GM23248 (cell line): ENCODE data around the gene PAPOLG. TPM values are rescaled to one million over a fixed set of nuclear protein-coding genes. Genes with fewer than 3 reads are reported as not detected.

Experiments
- DNase-seq: peaks from one replicate; pipeline ENCODE4 v3.0.0-alpha.2; 2015
- H2AFZ ChIP-seq: fragments of 200-600 bp; sonication (generic); 2 replicates; pipeline ENCODE4 v1.6.1; 2016; ENCODE audit warnings: antibody characterized with exemption
- H3F3A ChIP-seq: fragments of 200-600 bp; sonication (generic); 2 replicates; pipeline ENCODE4 v1.6.1; 2016; ENCODE audit warnings: mild to moderate bottlenecking, antibody characterized with exemption, mixed run types; ENCODE audit not compliant: insufficient read depth
- H3K27ac ChIP-seq: fragments of 200-600 bp; sonication (generic); 2 replicates; pipeline ENCODE4 v1.5.1; 2016; ENCODE audit warnings: mild to moderate bottlenecking
- H3K27me3 ChIP-seq: fragments of 200-600 bp; sonication (generic); replicated peaks from 2 replicates; pipeline ENCODE4 v1.6.1; 2016; ENCODE audit warnings: mild to moderate bottlenecking; ENCODE audit not compliant: insufficient read depth
- H3K36me3 ChIP-seq: fragments of 200-600 bp; sonication (generic); 2 replicates; pipeline ENCODE4 v1.6.1; 2016; ENCODE audit warnings: low read depth, mild to moderate bottlenecking
- H3K4me1 ChIP-seq: fragments of 200-600 bp; sonication (generic); 2 replicates; pipeline ENCODE4 v1.6.1; 2016; ENCODE audit warnings: mild to moderate bottlenecking; ENCODE audit not compliant: insufficient read depth
- H3K4me2 ChIP-seq: fragments of 200-600 bp; sonication (generic); one replicate; pipeline ENCODE4 v1.6.1; 2016; ENCODE audit warnings: mild to moderate bottlenecking; ENCODE audit not compliant: unreplicated experiment
- H3K4me3 ChIP-seq: fragments of 200-600 bp; sonication (generic); 2 replicates; pipeline ENCODE4 v1.5.1; 2016; ENCODE audit warnings: mild to moderate bottlenecking
- H3K79me2 ChIP-seq: fragments of 200-600 bp; sonication (generic); 2 replicates; pipeline ENCODE4 v1.6.1; 2016; ENCODE audit warnings: mild to moderate bottlenecking; ENCODE audit not compliant: insufficient read depth
- H3K9ac ChIP-seq: fragments of 200-600 bp; sonication (generic); 2 replicates; pipeline ENCODE4 v1.6.1; 2016; ENCODE audit warnings: mild to moderate bottlenecking
- H3K9me2 ChIP-seq: fragments of 200-600 bp; sonication (generic); 2 replicates; pipeline ENCODE4 v1.6.1; 2016; ENCODE audit warnings: mixed run types, mild to moderate bottlenecking, moderate library complexity; ENCODE audit not compliant: insufficient read depth
- H3K9me3 ChIP-seq: fragments of 200-600 bp; sonication (generic); one replicate; pipeline ENCODE4 v1.6.1; 2017; ENCODE audit warnings: low read depth
- H4K20me1 ChIP-seq: fragments of 200-600 bp; sonication (generic); 2 replicates; pipeline ENCODE4 v1.6.0; 2016; ENCODE audit not compliant: insufficient read depth
- EZH2 ChIP-seq: fragments of 200-600 bp; sonication (generic); IDR thresholded peaks from 2 replicates; pipeline ENCODE4 v1.6.1; 2018; ENCODE audit warnings: antibody characterized with exemption, mild to moderate bottlenecking; ENCODE audit not compliant: insufficient read depth, poor library complexity, severe bottlenecking
- EZH2phosphoT487 ChIP-seq: fragments of 200-600 bp; sonication (generic); IDR thresholded peaks from 2 replicates; pipeline ENCODE4 v1.6.1; 2018; ENCODE audit warnings: antibody characterized with exemption, moderate library complexity, mild to moderate bottlenecking, low read depth; ENCODE audit not compliant: insufficient read depth
- WGBS, 2 experiments: methylation state at CpG; one replicate each; pipeline ENCODE4 v1.1.6; 2015 to 2017; ENCODE audit warnings: low lambda C conversion rate in 2 of 2, low coverage in 1 of 2; ENCODE audit errors: missing lambda C conversion rate in 2 of 2; 5-methylcytosine and 5-hydroxymethylcytosine counted together
- in situ Hi-C: fragments of 300-500 bp; cut with MboI; formaldehyde crosslinking; loops from 2 replicates; pipeline ENCODE4 v1.15.0; 2020
- polyA plus RNA-seq: library from polyadenylated mRNA; unstranded; fragments of >200 nt; fragmentation: Nextera tagmentation; extraction: Ambion mirVana; gene quantifications from 2 replicates; pipeline ENCODE4 v1.2.1, GENCODE V29; 2016
- total RNA-seq: library from RNA; depleted of rRNA; stranded (reverse); fragments of >200 nt; shearing (Covaris generic); gene quantifications from 2 replicates; pipeline ENCODE4 v1.2.3, GENCODE V29; 2014

The PAPOLG gene
- total and polyA plus RNA-seq, 2 experiments from 2014 or later: 8.2 to 10.9 TPM

GRCh38 chr2:60741576-60741975 lies 14.5 kb upstream of the PAPOLG start:
- TF ChIP-seq EZH2phosphoT487 (no peak), EZH2 (no peak)
- in situ Hi-C loops: no loop called here
- no peaks in the 10 kb centered on the region for H4K20me1 ChIP-seq
- DNase-seq: no peak
- no peaks in the 10 kb centered on the region for H3K9me3 ChIP-seq
- H3K9ac ChIP-seq: no peak overlapping the region
- H3K9me2 ChIP-seq: no peaks in the 10 kb centered on the region
- no peaks in the 10 kb centered on the region for H3F3A ChIP-seq
- H2AFZ ChIP-seq: no peak overlapping the region
- H3K27me3 ChIP-seq: 0 out of 2 replicates have a peak, but pooled peaks cover 11% of the 10 kb centered on the region
- no peak overlapping the region for H3K27ac ChIP-seq
- H3K4me2 ChIP-seq: no peak overlapping the region
- 73% methylated on average over 11 of the region's 11 CpGs for WGBS, 2 experiments
- no peaks in the 10 kb centered on the region for H3K4me1 ChIP-seq
- no peaks in the 10 kb centered on the region for H3K36me3 ChIP-seq
- H3K4me3 ChIP-seq: no peak overlapping the region
- H3K79me2 ChIP-seq: no peaks in the 10 kb centered on the region

GRCh38 chr2:60742419-60742818 lies 13.6 kb upstream of the PAPOLG start:
- H2AFZ ChIP-seq: no peak overlapping the region
- no peak overlapping the region for H3K27ac ChIP-seq
- no peaks in the 10 kb centered on the region for H3K79me2 ChIP-seq
- WGBS, 2 experiments: 62 to 64% methylated on average over 4 of the region's 4 CpGs
- no peaks in the 10 kb centered on the region for H3K9me2 ChIP-seq
- no peaks in the 10 kb centered on the region for H3F3A ChIP-seq
- no peak overlapping the region for H3K4me3 ChIP-seq
- no peaks in the 10 kb centered on the region for H3K36me3 ChIP-seq
- no peaks in the 10 kb centered on the region for H3K4me1 ChIP-seq
- peaks cover 10% of the 10 kb centered on the region; the same call in 1 of the 2 replicates for H3K27me3 ChIP-seq
- in situ Hi-C loops: no loop called here
- TF ChIP-seq EZH2 (no peak), EZH2phosphoT487 (no peak)
- no peak overlapping the region for H3K9ac ChIP-seq
- H3K4me2 ChIP-seq: no peak overlapping the region
- no peaks in the 10 kb centered on the region for H3K9me3 ChIP-seq
- DNase-seq: no peak
- no peaks in the 10 kb centered on the region for H4K20me1 ChIP-seq

DNA sequence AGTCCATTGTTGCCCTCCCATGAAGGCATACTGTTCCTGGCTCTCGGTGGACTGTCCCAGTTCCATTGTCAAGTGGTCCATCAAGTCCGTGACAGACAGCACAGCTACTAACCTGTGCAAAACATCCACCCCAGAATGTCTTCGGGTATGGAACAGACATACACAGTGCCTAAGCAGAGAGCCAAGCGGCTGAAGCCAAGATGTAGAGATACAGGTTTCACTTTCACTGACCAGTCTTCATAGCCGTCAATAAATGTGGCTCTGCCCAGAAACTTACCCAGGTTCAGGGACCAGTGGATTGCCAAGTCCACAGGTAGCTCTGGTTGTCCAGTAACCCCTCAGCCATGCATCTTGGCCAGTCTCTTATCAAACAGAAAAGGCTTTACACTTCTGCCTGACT lies 10.7 kb upstream of the PAPOLG start:
- no peak overlapping the region for H3K4me2 ChIP-seq
- WGBS, 2 experiments: 86 to 89% methylated on average over 5 of the region's 5 CpGs
- no peak overlapping the region for H3K4me3 ChIP-seq
- no peaks in the 10 kb centered on the region for H3K4me1 ChIP-seq
- no peaks in the 10 kb centered on the region for H4K20me1 ChIP-seq
- no peak for DNase-seq
- H3K36me3 ChIP-seq: no peaks in the 10 kb centered on the region
- no peak overlapping the region for H2AFZ ChIP-seq
- no peak overlapping the region for H3K9ac ChIP-seq
- no peak for TF ChIP-seq EZH2
- TF ChIP-seq EZH2phosphoT487: no peak
- no peaks in the 10 kb centered on the region for H3K79me2 ChIP-seq
- in situ Hi-C loops: no loop called here
- no peaks in the 10 kb centered on the region for H3K9me3 ChIP-seq
- H3K9me2 ChIP-seq: no peaks in the 10 kb centered on the region
- H3K27ac ChIP-seq: no peak overlapping the region
- H3K27me3 ChIP-seq: peaks cover under 1% of the 10 kb centered on the region; the same call in 1 of the 2 replicates
- H3F3A ChIP-seq: no peaks in the 10 kb centered on the region

- H3K9me3 ChIP-seq: no peaks in the 10 kb centered on the region
- H3K4me1 ChIP-seq: no peaks in the 10 kb centered on the region
- no peak overlapping the region for H3K4me2 ChIP-seq
- H4K20me1 ChIP-seq: no peaks in the 10 kb centered on the region
- no peaks in the 10 kb centered on the region for H3K9me2 ChIP-seq
- WGBS, 2 experiments: 41 to 47% methylated on average over 7 of the region's 7 CpGs
- in situ Hi-C loops: no loop called here
- no peak overlapping the region for H3K4me3 ChIP-seq
- H3K79me2 ChIP-seq: no peaks in the 10 kb centered on the region
- H3F3A ChIP-seq: no peaks in the 10 kb centered on the region
- no peaks in the 10 kb centered on the region; the same call in 1 of the 2 replicates for H3K27me3 ChIP-seq
- no peak overlapping the region for H3K9ac ChIP-seq
- no peak overlapping the region for H2AFZ ChIP-seq
- no peak overlapping the region for H3K27ac ChIP-seq
- no peak for DNase-seq
- H3K36me3 ChIP-seq: no peaks in the 10 kb centered on the region
- no peak for TF ChIP-seq EZH2
- no peak for TF ChIP-seq EZH2phosphoT487
These were observed 10.3 kb upstream of the PAPOLG start for GRCh38 chr2:60745761-60746160.

GRCh38 chr2:60746318-60746717 lies 9.8 kb upstream of the PAPOLG start:
- TF ChIP-seq EZH2 (no peak), EZH2phosphoT487 (no peak)
- H3K9me3 ChIP-seq: no peaks in the 10 kb centered on the region
- H3K9ac ChIP-seq: no peak overlapping the region
- no peaks in the 10 kb centered on the region for H3F3A ChIP-seq
- no peaks in the 10 kb centered on the region for H4K20me1 ChIP-seq
- H3K4me1 ChIP-seq: no peaks in the 10 kb centered on the region
- no peak for DNase-seq
- in situ Hi-C loops: no loop called here
- H3K27me3 ChIP-seq: no peaks in the 10 kb centered on the region; the same call in 1 of the 2 replicates
- no peaks in the 10 kb centered on the region for H3K9me2 ChIP-seq
- H3K4me2 ChIP-seq: no peak overlapping the region
- H2AFZ ChIP-seq: no peak overlapping the region
- H3K79me2 ChIP-seq: no peaks in the 10 kb centered on the region
- 44 to 46% methylated on average over 8 of the region's 8 CpGs for WGBS, 2 experiments
- H3K27ac ChIP-seq: no peak overlapping the region
- no peaks in the 10 kb centered on the region for H3K36me3 ChIP-seq
- no peak overlapping the region for H3K4me3 ChIP-seq
